SW480 (cell line): ENCODE measurements around the gene NSF.
"Not testable (repeated sequence)": the region's sequence is repeated elsewhere in the genome, so short reads cannot be mapped to it uniquely, and the experiment has no call there.

ENCODE experiments used
- DNase-seq: peaks from one replicate; pipeline ENCODE4 v3.0.0-alpha.2; 2016; ENCODE audit warnings: low spot score

NSF gene

GRCh38 chr17:46774108-46774737 is 183.8 kb downstream of the NSF start:
- no peak for DNase-seq

DNA sequence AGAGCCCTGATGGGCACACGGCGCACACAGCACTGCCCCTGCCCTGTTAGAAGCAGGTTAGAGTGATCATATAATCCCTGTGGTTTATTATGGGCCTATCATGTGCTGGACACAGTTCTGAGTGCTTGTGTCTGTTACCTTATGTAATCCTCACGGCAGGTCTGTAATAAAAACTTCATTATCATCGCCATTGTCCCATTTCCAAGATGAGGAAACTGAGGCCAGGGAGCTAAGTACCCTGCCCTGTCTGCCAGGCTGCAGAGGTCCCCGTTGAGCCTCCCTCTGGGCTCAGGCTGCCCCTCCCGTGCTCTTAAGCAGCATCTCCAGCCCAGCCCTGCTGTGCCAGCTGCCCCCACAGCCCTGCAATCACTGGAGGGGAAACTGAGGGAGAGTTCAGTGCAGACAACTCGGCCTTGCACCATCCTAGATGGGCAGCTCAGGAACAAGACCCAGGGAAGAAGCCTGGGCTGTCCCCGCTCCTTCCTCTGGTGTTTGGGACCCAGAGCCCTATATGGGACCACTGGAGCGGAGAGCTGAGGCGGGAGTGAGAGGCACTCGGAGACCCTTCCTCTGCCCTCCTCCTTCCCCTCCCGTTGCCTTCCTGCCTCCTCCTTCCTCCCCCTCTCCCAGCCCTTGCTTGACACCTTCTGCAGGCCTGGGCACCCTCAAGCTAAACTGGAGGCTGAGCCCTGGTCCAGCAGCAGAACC is 186.0 kb downstream of the NSF start:
- DNase-seq = no peak

DNA sequence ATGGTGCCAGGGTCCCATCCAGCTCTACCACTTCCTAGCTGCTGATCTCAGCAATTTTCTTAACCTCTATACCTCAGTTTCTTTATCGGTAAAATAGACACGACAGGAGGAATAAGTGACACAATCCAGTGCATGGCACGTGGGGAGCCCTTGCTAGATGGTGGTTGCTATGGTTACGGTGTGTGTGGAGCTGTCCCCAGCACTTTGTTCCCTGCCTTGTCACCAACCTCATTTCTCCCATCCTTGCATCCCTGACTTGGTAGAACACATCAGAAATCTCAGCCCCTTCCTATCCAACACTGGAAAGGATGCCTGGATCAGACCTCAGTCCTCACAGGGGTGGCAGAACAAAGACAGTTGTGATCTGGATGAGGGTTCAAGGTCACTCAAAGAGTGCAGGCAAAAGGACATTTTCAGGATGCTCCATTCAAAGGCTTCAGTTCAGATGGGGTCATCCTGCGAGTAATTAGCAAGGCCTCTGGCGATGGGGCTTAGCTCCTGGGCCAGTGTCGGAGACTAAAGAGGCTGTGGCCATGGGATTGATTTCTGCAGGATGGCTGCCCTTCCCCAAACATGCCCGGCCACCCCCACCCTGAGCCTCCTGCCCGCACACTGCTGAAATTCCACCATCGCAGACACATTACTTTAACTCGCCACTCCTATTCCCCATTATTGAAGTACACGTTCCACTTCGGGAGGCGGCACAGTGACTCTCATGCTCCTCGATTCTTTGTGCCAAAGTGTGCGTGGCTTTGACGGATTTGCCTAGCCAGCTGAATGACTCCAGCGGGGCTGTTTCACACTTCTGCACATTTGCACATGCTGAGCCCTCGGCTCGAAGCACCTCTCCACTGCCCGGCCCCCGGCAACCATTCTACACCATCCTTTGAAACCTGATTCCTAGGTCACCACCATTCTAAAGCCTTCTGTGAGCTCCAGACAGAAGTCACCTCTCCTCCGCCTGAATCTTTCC is 187.8 kb downstream of the NSF start:
- DNase-seq = no peak

- no peak for DNase-seq
Observed at GRCh38 chr17:46780003-46780373, 189.5 kb downstream of the NSF start.

- DNase-seq = peak; percentile 54
Observed at GRCh38 chr17:46782250-46782953, 191.9 kb downstream of the NSF start.

GRCh38 chr17:46783031-46783593 is 192.6 kb downstream of the NSF start:
- no peak for DNase-seq

- no peak for DNase-seq
Observed at GRCh38 chr17:46785696-46786095, 195.2 kb downstream of the NSF start.

DNA sequence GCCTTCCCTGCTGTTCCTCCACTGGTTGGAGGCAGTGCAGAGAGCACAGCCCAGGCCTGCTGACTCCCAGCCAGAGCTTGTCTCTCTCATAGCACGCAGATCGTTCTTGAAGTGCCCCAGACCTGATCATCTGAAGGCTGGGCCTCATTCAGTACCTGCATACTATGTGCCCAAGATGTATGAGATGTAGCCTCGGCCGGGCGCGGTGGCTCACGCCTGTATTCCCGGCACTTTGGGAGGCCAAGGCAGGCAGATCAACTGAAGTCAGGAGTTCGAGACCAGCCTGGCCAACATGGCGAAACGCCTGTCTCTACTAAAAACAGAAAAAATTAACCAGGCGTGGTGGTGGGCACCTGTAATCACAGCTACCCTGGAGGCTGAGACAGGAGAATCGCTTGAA is 197.0 kb downstream of the NSF start:
- no peak for DNase-seq

GRCh38 chr17:46788300-46788699 is 197.8 kb downstream of the NSF start:
- DNase-seq = no peak

DNA sequence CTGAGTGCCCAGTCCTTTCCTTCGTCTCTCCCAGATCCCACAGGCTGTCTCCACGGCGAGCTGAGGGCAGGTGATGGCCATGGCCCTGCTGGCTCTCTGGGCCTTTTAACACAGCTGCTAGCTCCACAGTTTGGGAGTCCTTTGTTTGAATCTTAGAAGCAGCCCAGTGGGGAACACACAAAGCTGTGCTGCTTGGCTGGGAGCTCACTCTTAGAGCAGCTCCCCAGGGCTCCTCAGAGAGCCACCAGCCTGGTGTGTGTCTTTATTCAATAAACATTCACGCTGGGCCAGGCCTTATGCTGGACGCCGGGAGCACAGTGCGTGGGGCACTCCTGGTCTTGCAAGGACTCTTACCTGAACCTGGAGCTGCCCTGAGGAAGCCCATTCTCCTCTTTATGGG is 198.3 kb downstream of the NSF start:
- DNase-seq = no peak

DNA sequence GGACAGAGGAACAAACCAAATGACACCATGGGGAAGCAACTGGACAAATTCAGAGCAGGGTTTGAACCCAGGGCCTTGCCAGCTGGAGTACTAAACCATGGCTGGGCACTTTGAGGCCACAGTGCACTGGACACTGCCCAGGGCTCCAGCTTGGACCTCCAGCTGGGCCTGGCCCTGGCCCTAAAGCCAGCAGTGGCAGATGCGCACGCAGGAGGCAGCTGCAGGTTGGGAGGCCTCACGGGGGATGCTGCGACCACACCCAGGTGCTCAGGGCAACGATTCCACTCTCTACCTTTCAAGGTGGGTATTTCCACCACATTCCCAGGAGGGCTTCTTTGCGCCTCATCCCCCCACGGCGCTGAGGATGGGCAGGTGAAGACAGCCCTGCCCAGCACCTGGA is 199.1 kb downstream of the NSF start:
- no peak for DNase-seq

DNA sequence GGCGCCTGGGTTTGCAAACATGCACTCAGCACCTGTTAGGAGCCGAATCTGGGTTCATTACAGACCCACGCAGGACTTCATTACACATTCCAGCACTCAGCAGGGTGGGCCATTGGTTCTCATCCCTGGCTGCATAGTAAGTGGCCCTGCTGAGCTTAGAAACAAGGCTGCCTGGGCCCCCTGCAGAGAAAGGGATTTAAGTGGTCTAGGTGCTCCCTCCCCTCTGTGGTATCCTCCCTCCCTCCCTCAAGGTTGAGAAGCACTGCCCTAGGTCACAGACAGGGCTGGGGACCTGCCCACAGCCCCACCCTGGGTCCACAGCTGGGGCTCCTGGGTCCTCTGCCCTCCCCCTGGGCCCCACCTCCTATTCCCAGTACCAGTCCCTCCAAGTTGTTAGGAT is 199.7 kb downstream of the NSF start:
- no peak for DNase-seq

DNA sequence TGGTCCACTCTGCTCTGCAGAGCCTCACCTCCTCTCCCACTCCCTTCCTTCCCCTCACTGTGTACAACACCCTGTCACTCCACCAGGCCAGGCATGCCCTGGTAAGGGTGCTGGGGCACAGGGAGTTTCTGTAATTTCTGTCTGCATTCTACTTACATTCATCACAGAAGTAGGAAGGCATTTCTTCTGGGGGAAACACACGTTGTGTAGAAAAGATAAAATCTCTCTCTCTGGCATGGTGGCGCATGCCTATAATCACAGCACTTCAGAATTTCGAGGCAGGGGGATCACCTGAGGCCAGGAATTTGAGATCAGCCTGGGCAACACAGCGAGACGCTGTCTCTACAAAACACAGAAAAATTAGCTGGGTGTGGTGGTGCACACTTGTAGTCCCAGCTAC is 201.1 kb downstream of the NSF start:
- DNase-seq = no peak

GRCh38 chr17:46792071-46792470 is 201.6 kb downstream of the NSF start:
- no peak for DNase-seq

GRCh38 chr17:46793023-46793422 is 202.6 kb downstream of the NSF start:
- DNase-seq = not testable (repeated sequence)

- DNase-seq = no peak
Observed at GRCh38 chr17:46793541-46793940, 203.1 kb downstream of the NSF start.

DNA sequence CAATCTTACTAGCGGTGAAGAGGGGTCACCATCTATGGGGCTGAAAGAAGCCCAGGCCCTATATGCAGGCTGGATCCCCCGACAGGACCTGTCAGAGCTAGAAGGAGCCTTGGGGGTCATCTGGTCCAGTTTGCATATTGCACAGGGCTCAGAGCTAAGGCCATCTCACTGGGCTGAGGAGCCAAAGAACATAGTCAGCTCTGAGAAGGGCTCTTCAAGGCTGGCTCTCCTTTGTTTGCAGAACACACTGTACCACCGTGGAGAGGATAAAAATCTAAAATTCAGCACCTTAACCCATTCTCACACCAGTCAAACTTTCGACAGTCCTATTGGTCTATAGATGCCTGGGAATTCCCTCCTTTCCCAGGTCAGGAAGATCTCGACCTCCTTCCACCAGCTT is 203.8 kb downstream of the NSF start:
- no peak for DNase-seq

GRCh38 chr17:46795379-46795952 is 205.0 kb downstream of the NSF start:
- DNase-seq = peak; percentile 77

DNA sequence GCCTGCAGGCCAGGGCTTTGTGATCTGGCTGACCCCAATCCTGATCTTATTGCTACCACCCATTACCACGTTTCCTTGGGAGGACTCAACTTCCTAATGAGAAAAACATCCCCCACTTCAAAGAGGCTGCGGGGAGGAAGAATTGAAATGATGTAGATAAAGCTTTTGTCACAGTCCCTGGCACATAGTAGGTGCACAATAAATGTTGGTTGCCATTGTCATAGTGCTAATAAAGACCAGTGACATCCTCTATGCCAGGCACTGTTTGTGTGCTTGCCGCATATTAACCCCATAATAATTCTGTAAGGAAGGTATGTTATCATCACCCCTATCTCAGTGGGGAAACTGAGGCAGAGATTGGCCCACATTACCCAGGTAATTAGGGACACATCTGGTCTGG is 205.6 kb downstream of the NSF start:
- no peak for DNase-seq

- no peak for DNase-seq
Observed at GRCh38 chr17:46796524-46796923, 206.1 kb downstream of the NSF start.

GRCh38 chr17:46796956-46797530 is 206.6 kb downstream of the NSF start:
- DNase-seq = no peak
